Measurements from ENCODE around the gene SLCO1C1. TPM values are rescaled to one million over a fixed set of nuclear protein-coding genes. Genes with fewer than 3 reads are reported as not detected.

SLCO1C1 gene
- total RNA-seq, 6 experiments from 2014 or later: not detected

DNA sequence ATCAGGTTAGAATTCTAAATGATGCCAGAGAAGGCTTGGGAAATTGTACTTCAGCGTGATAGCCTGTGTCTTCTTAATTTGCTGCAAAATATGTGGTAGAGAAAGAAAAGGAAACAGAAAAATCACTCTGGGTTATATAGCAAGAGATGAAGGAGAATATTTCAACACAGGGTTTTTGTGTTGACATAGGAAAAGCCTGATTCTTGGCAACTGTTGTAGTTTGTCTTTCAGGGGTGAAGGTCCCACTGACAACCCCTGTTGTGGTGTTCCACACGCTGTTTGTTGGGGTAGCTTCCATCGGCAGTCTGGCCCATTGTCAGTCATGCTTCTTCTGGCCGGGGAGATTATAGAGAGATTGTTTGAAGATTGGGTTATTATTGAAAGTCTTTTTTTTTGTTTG lies 13.8 kb upstream of the SLCO1C1 start:
- H3K9me3 Mint-ChIP-seq: peaks cover 28% of the 10 kb centered on the region
- H3K4me3 Mint-ChIP-seq: no peak overlapping the region
- H3K27ac Mint-ChIP-seq: no peak overlapping the region
- no peaks in the 10 kb centered on the region for H3K36me3 Mint-ChIP-seq (ENCODE audit: low read depth)
- no peaks in the 10 kb centered on the region for H3K27me3 Mint-ChIP-seq (ENCODE audit: insufficient read depth)
- TF ChIP-seq, protein P1, sequence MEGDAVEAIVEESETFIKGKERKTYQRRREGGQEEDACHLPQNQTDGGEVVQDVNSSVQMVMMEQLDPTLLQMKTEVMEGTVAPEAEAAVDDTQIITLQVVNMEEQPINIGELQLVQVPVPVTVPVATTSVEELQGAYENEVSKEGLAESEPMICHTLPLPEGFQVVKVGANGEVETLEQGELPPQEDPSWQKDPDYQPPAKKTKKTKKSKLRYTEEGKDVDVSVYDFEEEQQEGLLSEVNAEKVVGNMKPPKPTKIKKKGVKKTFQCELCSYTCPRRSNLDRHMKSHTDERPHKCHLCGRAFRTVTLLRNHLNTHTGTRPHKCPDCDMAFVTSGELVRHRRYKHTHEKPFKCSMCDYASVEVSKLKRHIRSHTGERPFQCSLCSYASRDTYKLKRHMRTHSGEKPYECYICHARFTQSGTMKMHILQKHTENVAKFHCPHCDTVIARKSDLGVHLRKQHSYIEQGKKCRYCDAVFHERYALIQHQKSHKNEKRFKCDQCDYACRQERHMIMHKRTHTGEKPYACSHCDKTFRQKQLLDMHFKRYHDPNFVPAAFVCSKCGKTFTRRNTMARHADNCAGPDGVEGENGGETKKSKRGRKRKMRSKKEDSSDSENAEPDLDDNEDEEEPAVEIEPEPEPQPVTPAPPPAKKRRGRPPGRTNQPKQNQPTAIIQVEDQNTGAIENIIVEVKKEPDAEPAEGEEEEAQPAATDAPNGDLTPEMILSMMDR (IDR thresholded peaks at IDR 0.05): no peak
- H3K4me1 Mint-ChIP-seq (ENCODE audit: low read depth): no peaks in the 10 kb centered on the region
- no peak for DNase-seq

DNA sequence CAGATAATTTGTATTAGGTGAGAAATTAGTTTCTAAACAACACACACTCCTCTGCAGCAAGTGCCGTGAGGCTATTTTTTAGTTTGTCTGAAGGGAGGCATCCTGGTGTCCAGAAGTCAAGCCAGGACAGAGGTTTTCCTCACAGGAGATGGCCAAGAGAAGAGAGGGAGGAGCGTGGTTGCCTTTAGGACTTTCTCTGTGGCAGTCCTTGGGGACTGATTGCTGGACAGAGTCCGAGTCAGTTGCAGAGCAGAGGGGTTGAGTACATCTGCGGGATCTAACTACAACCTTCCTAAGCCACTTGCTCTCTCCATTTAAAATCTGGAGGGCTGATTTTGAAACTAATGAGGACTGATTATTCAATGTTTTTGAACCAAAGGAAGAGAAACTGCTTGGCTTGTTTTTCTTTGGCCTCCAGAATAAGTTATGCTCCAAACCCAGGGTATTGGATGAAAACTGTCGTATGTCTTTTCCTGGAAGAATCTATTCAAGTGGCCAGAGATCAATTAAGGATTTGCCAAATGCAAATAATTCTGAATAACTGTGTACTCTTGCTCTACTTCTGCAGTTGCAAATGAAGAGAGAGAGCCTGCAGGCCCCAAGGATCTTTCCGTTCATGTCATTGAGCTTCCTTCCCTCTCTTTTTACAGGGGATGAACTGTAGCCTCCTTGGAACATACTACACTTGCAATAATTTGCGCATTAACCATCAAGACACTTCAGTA lies 1.2 kb downstream of the SLCO1C1 start:
- Mint-ChIP-seq H3K4me1 (ENCODE audit: low read depth) (no peaks in the 10 kb centered on the region), H3K4me3 (no peak overlapping the region), H3K36me3 (ENCODE audit: low read depth) (no peaks in the 10 kb centered on the region), H3K27ac (no peak overlapping the region), H3K9me3 (peaks cover 8% of the 10 kb centered on the region), H3K27me3 (ENCODE audit: insufficient read depth) (no peaks in the 10 kb centered on the region)
- DNase-seq: no peak
- TF ChIP-seq, protein P1 (IDR thresholded peaks at IDR 0.05): no peak

DNA sequence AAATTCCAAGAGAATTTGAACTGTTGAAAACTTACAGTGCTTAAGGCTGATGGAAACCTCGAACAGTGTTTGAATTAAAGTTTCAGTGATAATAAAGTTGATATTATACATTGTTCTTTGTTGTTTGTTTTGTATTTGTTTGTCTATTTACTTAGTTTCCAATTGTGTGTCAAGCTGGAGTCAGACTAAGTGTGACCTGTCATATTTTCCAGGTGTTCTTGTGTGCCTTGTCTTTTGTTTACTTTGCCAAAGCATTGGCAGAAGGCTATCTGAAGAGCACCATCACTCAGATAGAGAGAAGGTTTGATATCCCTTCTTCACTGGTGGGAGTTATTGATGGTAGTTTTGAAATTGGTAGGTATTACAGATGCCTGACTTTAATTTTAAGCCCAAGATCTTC lies 6.0 kb downstream of the SLCO1C1 start:
- H3K27ac Mint-ChIP-seq: no peak overlapping the region
- no peak overlapping the region for H3K4me3 Mint-ChIP-seq
- H3K4me1 Mint-ChIP-seq (ENCODE audit: low read depth): no peaks in the 10 kb centered on the region
- no peak for DNase-seq
- peaks cover 13% of the 10 kb centered on the region for H3K9me3 Mint-ChIP-seq
- TF ChIP-seq, protein P1 (IDR thresholded peaks at IDR 0.05): no peak
- no peaks in the 10 kb centered on the region for H3K36me3 Mint-ChIP-seq (ENCODE audit: low read depth)
- H3K27me3 Mint-ChIP-seq (ENCODE audit: insufficient read depth): no peaks in the 10 kb centered on the region

DNA sequence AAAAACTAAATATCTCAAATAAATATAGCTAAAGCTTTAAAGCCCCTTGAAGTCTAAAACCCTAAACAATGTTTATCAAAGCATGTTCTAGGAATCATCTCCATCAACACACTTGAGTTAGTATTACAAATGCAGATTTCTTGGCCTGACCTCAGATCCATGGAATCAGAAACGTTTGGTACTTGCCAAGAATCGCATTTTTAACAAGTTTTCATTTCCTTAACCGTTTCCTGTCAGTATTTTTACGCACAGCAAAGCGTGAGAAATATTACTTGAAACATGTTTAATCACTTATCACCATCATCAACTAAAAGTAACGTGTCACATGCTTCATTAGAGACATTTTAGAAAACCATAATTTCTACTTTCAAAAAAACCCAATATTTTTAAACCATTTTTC lies 9.7 kb downstream of the SLCO1C1 start:
- no peak overlapping the region for H3K4me3 Mint-ChIP-seq
- H3K36me3 Mint-ChIP-seq (ENCODE audit: low read depth): no peaks in the 10 kb centered on the region
- H3K9me3 Mint-ChIP-seq: peaks cover 16% of the 10 kb centered on the region
- no peak overlapping the region for H3K27ac Mint-ChIP-seq
- no peaks in the 10 kb centered on the region for H3K4me1 Mint-ChIP-seq (ENCODE audit: low read depth)
- TF ChIP-seq, protein P1 (IDR thresholded peaks at IDR 0.05): no peak
- DNase-seq: no peak
- H3K27me3 Mint-ChIP-seq (ENCODE audit: insufficient read depth): no peaks in the 10 kb centered on the region

DNA sequence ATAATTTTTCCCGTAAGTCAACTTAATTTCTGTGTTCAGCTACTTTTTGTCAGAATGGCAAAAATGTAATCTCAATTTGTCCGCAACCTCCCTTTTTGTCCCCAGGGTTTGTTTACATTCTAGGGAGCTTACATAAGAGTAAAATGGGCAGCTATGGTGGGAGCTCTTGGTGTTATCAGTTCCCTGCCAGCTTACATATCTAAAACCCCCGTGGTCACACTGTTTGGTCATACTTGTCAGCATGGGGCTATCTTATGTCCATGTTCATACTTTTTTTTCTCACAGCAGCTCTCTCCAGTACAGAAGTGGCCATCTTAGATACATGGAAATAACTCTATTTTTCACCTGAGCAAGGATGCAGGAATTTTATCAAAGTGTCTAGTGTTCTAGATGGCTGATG lies 16.7 kb downstream of the SLCO1C1 start:
- Mint-ChIP-seq H3K36me3 (ENCODE audit: low read depth) (no peaks in the 10 kb centered on the region), H3K27ac (no peak overlapping the region), H3K9me3 (peaks cover 32% of the 10 kb centered on the region), H3K4me1 (ENCODE audit: low read depth) (no peaks in the 10 kb centered on the region), H3K27me3 (ENCODE audit: insufficient read depth) (no peaks in the 10 kb centered on the region), H3K4me3 (no peak overlapping the region)
- TF ChIP-seq, protein P1 (IDR thresholded peaks at IDR 0.05): no peak
- no peak for DNase-seq

Data from HFFc6 (cell line).